Kidney capillary endothelial cell (primary cell): Measurements from ENCODE around the gene SLC1A7.
A peak's percentile ranks its signal among the peaks of the same experiment; 100 is the strongest.

Experiments used
- DNase-seq: peaks from one replicate; pipeline ENCODE4 v3.0.0-alpha.2; 2018; ENCODE audit warnings: low spot score

SLC1A7 gene

GRCh38 chr1:53061123-53061858, 81.1 kb downstream of the SLC1A7 start:
- no peak for DNase-seq

- DNase-seq: no peak
Measured at GRCh38 chr1:53060579-53060978, 81.9 kb downstream of the SLC1A7 start.

DNA sequence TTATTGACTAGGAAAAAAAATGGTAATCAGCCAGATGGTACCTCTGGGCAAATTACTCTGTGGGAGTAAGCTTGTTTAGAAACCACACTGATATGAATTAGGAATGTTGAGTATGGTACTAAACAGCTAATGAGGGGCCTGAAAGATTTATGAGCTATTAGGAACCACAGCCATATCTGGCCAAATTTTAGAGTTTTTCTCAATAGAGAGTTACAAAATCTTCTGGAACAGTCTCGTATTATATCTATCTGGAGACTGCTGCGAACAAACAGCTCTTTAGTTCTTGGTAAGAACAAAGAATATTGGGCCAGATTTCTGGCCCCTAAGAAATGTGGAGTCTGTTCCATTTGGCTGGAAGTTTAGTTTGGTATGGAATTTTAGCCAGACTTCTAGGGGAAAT, 85.3 kb downstream of the SLC1A7 start:
- no peak for DNase-seq

- DNase-seq: no peak
Measured at GRCh38 chr1:53051676-53052075, 90.8 kb downstream of the SLC1A7 start.

DNA sequence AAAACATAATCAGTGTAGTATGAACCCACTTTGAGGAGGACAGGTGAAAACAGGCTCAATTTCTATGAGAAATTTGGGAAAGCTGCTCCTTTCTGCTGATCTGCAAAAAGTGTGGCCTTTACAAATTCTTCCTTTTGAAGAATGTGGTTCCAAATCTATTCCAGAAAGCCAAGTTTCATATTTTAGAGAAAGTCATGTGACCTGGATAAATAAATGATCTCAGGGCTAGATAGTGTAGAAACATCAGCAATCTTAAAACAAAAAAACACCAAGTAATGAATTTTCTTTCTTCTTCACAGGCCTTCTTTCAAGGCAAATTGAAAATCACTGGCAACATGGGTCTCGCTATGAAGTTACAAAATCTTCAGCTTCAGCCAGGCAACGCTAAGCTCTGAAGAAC, 92.1 kb downstream of the SLC1A7 start:
- DNase-seq: no peak

DNA sequence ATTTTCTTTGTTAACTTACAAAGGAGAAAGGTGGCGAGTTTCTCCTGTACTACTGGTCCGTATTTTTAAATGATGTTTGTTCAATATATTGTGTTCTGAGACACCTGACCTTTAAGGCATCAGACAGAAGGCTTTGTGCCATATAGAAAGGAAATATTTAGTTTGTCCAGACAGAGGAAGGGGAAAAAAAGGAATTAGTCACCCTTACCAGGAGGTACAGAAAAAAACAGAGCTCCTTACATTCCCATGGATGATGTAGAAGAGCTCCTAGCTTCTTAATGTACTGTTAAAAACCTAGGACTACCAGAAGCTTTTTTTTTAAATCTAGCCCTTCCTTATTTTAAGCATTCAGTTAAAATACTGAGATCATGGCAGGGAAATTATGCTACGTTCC, 92.9 kb downstream of the SLC1A7 start:
- peak; percentile 21 for DNase-seq

GRCh38 chr1:53048960-53049573, 93.4 kb downstream of the SLC1A7 start:
- no peak for DNase-seq

DNA sequence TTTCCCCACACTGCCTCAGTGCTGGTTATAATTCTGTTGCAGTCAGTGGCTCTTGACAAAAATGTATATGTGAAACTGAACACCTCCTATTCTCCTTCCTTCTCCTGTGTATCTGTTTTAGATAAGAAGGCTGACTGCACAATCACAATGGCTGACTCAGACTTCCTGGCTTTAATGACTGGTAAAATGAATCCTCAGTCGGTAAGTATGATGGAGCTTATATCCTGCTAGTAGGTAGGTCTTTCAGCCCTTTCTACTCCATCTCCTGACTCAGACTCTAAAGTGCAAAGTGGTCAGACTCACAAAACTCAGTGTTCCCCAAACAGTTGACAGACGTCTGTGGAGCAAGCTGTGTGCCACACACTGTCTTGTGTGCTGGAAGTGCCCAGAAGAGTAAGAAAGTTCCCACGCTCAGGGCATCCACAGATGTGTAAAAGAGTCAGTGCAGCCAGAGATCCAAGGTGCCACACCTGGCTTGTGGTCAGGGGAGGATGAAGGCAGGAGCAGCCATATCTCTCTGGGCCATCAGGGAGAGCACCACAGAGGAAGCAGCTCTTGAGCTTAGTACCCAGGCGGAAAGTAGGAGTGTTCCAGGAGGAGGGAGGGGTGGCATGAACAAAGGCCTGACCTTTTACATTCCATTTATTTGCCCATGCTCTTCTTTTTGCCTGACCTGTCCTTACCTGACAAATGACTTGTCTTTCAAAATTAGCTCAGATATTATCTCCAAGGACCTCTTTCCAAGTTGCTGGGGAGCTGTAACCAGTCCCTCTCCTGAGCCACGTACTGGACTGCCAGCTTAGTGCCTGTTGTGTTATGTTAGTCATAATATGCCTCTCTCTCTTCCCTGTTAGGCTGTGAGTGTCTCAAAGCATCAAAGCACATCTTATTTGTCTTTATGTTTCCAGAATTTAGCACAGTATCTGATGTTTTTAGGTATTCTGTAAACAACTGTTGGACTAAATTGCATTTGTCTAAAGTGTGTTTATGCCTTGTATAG, 94.4 kb downstream of the SLC1A7 start:
- peak; percentile 87 for DNase-seq

DNA sequence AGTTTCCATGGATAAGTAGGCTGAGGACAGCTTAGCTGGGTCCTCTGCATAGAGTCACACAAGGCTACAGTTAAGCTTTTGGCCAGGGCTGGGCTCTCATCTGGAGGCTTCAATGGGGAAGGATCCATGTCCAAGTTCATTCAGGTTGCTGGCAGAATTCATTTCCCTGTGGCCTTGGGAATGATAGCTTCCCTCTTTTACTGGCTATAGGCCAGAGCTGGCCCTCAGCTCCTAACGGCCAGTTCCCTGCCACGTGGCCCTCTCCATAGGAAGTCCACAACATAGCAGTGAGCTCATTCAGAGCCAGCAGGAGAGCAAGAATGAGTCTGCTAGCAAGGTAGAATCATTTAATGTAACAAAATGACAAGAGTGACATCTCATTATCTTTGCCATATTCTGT, 95.5 kb downstream of the SLC1A7 start:
- peak; percentile 59 for DNase-seq

GRCh38 chr1:53044926-53045325, 97.5 kb downstream of the SLC1A7 start:
- no peak for DNase-seq

GRCh38 chr1:53043271-53043670, 99.2 kb downstream of the SLC1A7 start:
- DNase-seq: no peak

DNA sequence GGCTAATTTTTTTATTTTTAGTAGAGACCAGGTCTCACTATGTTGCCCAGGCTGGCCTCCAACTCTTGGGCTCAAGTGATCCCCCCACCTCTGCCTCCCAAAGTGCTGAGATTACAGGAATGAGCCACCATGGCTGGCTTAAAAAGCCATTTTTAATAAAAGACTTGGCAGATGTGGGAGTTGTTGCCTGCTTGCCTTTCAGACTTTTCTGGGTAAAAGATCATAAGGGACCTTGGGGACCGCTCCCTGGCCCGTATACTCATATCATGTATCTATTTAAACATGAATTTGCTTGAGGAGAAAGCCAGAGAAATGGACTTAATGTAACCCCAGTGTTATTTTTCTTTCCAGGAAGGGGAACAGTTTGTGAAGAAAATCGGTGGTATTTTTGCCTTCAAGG, 103.9 kb downstream of the SLC1A7 start:
- no peak for DNase-seq
